Parathyroid adenoma (tissue), 2 donors: ENCODE measurements around the gene OGT.
A peak's percentile ranks its signal among the peaks of the same experiment; 100 is the strongest.

ENCODE experiments used
- H2AFZ ChIP-seq: fragments of 300-600 bp; sonication (generic); one replicate; pipeline ENCODE4 v1.7.0; 2017; ENCODE audit warnings: antibody characterized with exemption, mild to moderate bottlenecking
- H3K27ac ChIP-seq: fragments of 300-600 bp; sonication (generic); one replicate; pipeline ENCODE4 v1.7.0; 2017
- H3K27me3 ChIP-seq: fragments of 300-600 bp; sonication (generic); one replicate; pipeline ENCODE4 v1.7.0; 2017; ENCODE audit warnings: low read length; ENCODE audit not compliant: control insufficient read depth, insufficient read depth
- H3K36me3 ChIP-seq: fragments of 300-600 bp; sonication (generic); one replicate; pipeline ENCODE4 v1.7.0; 2017; ENCODE audit warnings: low read length; ENCODE audit not compliant: control insufficient read depth, insufficient read depth
- H3K4me1 ChIP-seq: fragments of 300-600 bp; sonication (generic); one replicate; pipeline ENCODE4 v1.7.0; 2017; ENCODE audit warnings: control low read depth
- H3K4me2 ChIP-seq: fragments of 300-600 bp; sonication (generic); one replicate; pipeline ENCODE4 v1.7.0; 2017; ENCODE audit warnings: low read length
- H3K4me3 ChIP-seq: fragments of 300-600 bp; sonication (generic); one replicate; pipeline ENCODE4 v1.7.0; 2017; ENCODE audit warnings: low read depth, low read length
- H3K79me2 ChIP-seq: fragments of 300-600 bp; sonication (generic); one replicate; pipeline ENCODE4 v1.7.0; 2017; ENCODE audit warnings: control low read depth
- H3K9ac ChIP-seq: fragments of 300-600 bp; sonication (generic); one replicate; pipeline ENCODE4 v1.7.0; 2017; ENCODE audit warnings: mild to moderate bottlenecking
- H3K9me3 ChIP-seq: fragments of 300-600 bp; sonication (generic); one replicate; pipeline ENCODE4 v1.7.0; 2017; ENCODE audit warnings: low read length; ENCODE audit not compliant: control insufficient read depth
- CTCF ChIP-seq: fragments of 300-600 bp; sonication (generic); IDR thresholded peaks from one replicate; pipeline ENCODE4 v1.7.0; 2017; ENCODE audit warnings: antibody characterized with exemption, mild to moderate bottlenecking
- donor health status: primary hyperparathyroidism.

The OGT gene

GRCh38 chrX:71532753-71533425 is at the start of gene OGT:
Gene OGT, plus strand, starts transcription at chrX:71533104. Its CDS starts 196 bp downstream, at chrX:71533300.
- H3K9me3 ChIP-seq, result no peaks in the 10 kb centered on the region
- no peaks in the 10 kb centered on the region for H3K36me3 ChIP-seq
- H3K27ac ChIP-seq, result peak within 1 kb of the TSS; percentile 93
- no peak for TF ChIP-seq CTCF
- peak within 1 kb of the TSS; percentile 83 for H3K4me3 ChIP-seq
- H3K4me1 ChIP-seq, result no peaks in the 10 kb centered on the region
- H3K79me2 ChIP-seq, result peaks cover 11% of the 10 kb centered on the region
- H3K4me2 ChIP-seq, result peak within 1 kb of the TSS; percentile 72
- H3K27me3 ChIP-seq, result no peaks in the 10 kb centered on the region
- no peak within 1 kb of the TSS for H3K9ac ChIP-seq
- H2AFZ ChIP-seq, result peak within 1 kb of the TSS; percentile 85

DNA sequence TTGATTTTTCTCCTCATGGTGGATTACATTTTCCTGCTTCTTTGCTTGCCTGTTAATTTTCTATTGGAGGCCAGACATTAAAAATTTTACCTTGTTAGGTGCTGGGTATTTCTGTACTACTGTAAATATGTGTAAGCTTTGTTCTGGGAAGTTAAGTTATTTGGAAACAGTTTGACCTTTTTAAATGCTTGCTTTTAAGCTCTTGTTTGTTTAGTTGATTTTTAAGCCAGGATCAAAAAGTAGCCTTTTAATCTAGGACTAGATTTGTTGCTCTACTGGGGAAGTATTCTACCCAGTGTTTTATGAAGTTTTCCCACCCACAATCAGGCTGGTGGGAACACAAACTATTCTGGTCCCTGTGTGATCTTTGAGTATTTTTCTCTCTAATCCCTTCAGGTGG is 45.1 kb upstream of the OGT start:
- Histone ChIP-seq H3K27ac (no peak overlapping the region), H3K4me2 (no peak overlapping the region), H3K79me2 (no peaks in the 10 kb centered on the region), H3K9me3 (no peaks in the 10 kb centered on the region), H3K4me1 (no peaks in the 10 kb centered on the region), H3K9ac (no peak overlapping the region), H2AFZ (no peak overlapping the region), H3K36me3 (no peaks in the 10 kb centered on the region), H3K4me3 (no peak overlapping the region), H3K27me3 (no peaks in the 10 kb centered on the region)
- no peak for TF ChIP-seq CTCF

DNA sequence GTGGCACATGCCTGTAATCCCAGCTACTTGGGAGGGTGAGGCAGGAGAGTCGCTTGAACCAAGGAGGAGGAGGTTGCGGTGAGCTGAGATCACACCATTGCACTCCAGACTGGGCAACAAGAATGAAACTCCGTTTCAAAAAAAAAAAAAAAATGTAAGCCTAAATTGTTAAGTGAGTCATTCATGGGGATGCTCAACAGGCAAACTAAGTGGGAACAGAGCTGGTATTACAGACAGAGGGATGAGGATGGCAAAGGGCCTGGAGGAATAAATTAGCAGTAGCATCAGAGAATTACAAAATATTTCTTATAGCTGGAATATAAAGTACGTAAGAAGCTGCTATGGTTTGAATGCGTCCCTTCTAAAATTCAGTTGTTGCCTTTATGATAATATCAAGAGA is 43.4 kb upstream of the OGT start:
- Histone ChIP-seq H3K9ac (no peak overlapping the region), H3K27ac (no peak overlapping the region), H3K79me2 (no peaks in the 10 kb centered on the region), H3K36me3 (no peaks in the 10 kb centered on the region), H3K4me3 (no peak overlapping the region), H3K4me2 (no peak overlapping the region), H3K4me1 (no peaks in the 10 kb centered on the region), H3K9me3 (no peaks in the 10 kb centered on the region), H3K27me3 (no peaks in the 10 kb centered on the region), H2AFZ (no peak overlapping the region)
- TF ChIP-seq CTCF, result no peak

DNA sequence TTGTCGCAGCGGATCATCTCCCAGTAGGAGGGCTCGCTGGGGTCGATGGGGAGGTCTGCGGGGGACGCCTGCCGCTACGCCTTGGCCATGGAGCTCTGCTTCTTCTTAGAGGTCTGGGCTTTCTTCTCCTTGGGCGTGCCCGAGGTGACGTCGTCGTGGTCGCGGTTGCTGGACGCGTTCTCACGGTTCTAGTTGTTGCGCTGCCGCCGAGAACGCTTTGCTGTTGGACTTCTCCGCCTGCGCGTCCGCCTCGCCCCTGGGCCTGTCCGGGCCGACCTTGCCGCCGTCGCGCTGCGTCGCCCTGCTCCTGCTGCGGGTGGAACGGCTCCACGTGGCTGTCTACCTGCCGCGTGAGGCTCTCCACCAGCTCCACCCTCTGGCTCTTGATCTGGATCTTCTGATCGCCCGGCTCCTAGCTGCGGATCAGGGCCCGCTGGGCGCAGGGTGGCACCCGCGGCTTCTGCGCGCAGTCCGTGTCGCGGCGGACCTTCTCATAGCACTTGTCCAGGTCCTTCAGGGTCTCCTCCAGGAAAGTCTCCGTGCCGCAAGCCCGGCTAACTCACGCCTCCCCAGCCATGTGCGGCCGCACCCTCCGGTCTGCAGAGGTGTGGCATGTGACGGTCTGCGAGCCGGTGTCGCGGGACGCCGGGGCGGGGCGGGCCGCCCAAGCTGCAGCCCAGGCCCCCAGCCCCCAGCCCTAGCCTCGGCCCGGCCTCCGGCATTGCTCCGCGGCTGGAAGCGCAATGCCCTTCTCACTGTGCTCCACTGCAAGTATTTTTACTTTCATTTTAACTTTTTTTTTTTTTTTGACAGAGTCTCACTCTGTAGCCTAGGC is 40.5 kb upstream of the OGT start:
- no peak for TF ChIP-seq CTCF
- H3K27ac ChIP-seq, result no peak overlapping the region
- no peaks in the 10 kb centered on the region for H3K9me3 ChIP-seq
- H3K27me3 ChIP-seq, result no peaks in the 10 kb centered on the region
- no peaks in the 10 kb centered on the region for H3K36me3 ChIP-seq
- peak overlapping the region; percentile 62 for H3K4me2 ChIP-seq
- H3K79me2 ChIP-seq, result no peaks in the 10 kb centered on the region
- H3K4me3 ChIP-seq, result peak overlapping the region; percentile 42
- no peaks in the 10 kb centered on the region for H3K4me1 ChIP-seq
- no peak overlapping the region for H3K9ac ChIP-seq
- peak overlapping the region; percentile 70 for H2AFZ ChIP-seq
